AG10803 (cell line): ENCODE results near the gene SEMA4G.

Experiments used
- DNase-seq: peaks from one replicate; pipeline ENCODE4 v3.0.0; 2010; ENCODE audit warnings: low read depth
- H3K4me3 ChIP-seq: 2 replicates; pipeline ENCODE4 v1.5.1; 2011; ENCODE audit warnings: mild to moderate bottlenecking, low read length, control low read depth
- TF ChIP-seq, protein P1 (sequence below): conservative IDR thresholded peaks from 2 replicates; pipeline ENCODE4 v1.5.1; 2011; ENCODE audit warnings: mild to moderate bottlenecking, low read length, control low read depth, inconsistent platforms

The SEMA4G gene

GRCh38 chr10:101014966-101015581 is 45.8 kb downstream of the SEMA4G start:
- H3K4me3 ChIP-seq = no peak overlapping the region
- TF ChIP-seq, protein P1, sequence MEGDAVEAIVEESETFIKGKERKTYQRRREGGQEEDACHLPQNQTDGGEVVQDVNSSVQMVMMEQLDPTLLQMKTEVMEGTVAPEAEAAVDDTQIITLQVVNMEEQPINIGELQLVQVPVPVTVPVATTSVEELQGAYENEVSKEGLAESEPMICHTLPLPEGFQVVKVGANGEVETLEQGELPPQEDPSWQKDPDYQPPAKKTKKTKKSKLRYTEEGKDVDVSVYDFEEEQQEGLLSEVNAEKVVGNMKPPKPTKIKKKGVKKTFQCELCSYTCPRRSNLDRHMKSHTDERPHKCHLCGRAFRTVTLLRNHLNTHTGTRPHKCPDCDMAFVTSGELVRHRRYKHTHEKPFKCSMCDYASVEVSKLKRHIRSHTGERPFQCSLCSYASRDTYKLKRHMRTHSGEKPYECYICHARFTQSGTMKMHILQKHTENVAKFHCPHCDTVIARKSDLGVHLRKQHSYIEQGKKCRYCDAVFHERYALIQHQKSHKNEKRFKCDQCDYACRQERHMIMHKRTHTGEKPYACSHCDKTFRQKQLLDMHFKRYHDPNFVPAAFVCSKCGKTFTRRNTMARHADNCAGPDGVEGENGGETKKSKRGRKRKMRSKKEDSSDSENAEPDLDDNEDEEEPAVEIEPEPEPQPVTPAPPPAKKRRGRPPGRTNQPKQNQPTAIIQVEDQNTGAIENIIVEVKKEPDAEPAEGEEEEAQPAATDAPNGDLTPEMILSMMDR = no peak
- DNase-seq = peak; percentile 88

DNA sequence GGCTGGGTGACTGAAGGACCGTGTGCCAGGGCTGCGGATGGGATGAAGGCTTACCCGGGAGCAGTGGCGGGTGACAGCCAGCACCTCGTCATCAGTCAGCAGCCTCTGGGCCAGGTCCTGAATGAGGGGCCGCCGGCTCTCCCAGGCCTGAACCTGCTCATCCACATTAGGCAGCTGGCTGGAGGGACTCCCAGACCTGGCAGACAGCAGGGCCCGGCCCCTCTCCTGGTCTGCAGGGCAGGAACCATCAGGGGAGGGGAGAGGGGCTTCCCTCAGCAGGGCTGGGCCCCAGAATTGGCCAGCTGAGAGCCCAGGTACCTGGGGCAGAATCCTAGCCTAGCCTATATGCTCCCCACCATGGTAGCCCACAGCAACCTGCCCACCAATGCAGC is 46.3 kb downstream of the SEMA4G start:
- no peak for DNase-seq
- TF ChIP-seq, protein P1 = no peak

DNA sequence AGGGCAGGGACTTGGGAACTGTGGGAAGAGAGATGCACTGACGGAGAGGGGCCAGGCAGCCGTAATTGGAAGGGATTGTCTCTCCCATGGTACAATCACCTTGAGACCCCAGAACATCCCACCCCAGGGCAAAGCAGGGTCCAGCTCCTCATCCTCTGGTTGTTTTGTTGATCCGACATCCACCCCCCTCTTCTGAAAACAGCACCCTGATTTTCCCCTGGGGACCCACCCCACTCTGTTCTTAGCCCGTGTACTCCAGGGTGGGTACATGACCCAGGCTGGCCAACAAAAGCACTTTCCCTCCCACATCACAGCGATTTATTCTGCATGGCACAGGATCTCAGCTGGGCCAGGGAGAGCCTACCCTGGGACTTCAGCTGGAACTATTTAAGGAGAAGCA is 47.5 kb downstream of the SEMA4G start:
- TF ChIP-seq, protein P1 = no peak
- no peak overlapping the region for H3K4me3 ChIP-seq
- no peak for DNase-seq

More for the DNA sequence above, 46.3 kb downstream of the SEMA4G start:
- H3K4me3 ChIP-seq = no peak overlapping the region

GRCh38 chr10:101018118-101018599 is 48.9 kb downstream of the SEMA4G start:
- no peak overlapping the region for H3K4me3 ChIP-seq
- no peak for DNase-seq
- TF ChIP-seq, protein P1 = no peak

GRCh38 chr10:101018600-101019439 is 49.5 kb downstream of the SEMA4G start:
- DNase-seq = peak; percentile 75
- no peak overlapping the region for H3K4me3 ChIP-seq
- TF ChIP-seq, protein P1 = peak; percentile 69
